Stimulated activated CD4-positive, alpha-beta T cell treated with anti-CD3 and anti-CD28 coated beads, Interleukin-12 subunit alpha, Interleukin-12 subunit beta, amount 100 ng/mL, for 48 hours (primary cell): ENCODE data around the gene MBL2.

Experiments used
- DNase-seq, 3 donors: peaks; one replicate each; pipeline ENCODE4 v3.0.0-alpha.2; 2020; ENCODE audit warnings: low read depth in 2 of 3, low spot score in 1 of 3

Gene MBL2

GRCh38 chr10:52740913-52741675 lies 31.5 kb downstream of the MBL2 start:
- DNase-seq: peak; percentile 12 to 17 (median 13)

DNA sequence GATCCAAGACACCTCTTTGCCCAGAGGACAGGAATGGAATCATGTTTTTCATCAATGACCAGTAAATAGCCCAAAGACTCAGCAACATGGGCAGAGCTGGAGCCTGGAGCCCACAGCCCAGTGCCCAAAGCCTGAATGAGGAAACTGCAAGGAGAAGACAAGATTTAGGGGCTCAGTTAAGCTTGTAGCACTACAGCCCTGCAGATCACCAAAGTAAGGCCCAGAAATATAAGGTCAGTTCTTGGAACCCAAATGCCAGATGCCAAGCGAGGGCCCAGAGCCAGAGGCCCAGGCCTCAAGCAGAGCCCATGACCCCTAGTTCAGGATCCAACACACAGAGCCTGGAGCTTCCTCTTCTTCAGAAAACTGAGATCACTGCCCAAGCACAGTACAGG lies 32.4 kb downstream of the MBL2 start:
- no peak for DNase-seq

- no peak for DNase-seq
These were observed 33.0 kb downstream of the MBL2 start for GRCh38 chr10:52739380-52740154.

DNA sequence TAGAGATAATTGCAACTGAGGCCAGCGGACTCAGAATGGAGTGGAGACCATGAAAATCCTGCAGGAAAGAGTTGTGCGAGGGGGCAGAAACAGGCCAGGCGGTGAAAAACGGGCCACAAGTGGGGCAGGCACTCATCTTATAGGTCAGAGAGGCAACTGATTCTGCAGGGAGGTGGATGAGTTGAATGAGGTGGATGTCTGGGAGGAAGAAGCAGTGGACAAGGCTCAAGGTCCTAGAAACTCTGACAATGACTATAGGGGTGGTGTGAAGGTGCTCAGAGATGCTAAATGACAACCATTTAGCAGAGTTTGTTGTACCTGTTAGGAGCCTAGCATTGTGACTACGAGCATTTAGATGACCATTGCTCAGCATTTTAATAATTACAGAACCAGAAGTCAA lies 33.6 kb downstream of the MBL2 start:
- no peak for DNase-seq

DNA sequence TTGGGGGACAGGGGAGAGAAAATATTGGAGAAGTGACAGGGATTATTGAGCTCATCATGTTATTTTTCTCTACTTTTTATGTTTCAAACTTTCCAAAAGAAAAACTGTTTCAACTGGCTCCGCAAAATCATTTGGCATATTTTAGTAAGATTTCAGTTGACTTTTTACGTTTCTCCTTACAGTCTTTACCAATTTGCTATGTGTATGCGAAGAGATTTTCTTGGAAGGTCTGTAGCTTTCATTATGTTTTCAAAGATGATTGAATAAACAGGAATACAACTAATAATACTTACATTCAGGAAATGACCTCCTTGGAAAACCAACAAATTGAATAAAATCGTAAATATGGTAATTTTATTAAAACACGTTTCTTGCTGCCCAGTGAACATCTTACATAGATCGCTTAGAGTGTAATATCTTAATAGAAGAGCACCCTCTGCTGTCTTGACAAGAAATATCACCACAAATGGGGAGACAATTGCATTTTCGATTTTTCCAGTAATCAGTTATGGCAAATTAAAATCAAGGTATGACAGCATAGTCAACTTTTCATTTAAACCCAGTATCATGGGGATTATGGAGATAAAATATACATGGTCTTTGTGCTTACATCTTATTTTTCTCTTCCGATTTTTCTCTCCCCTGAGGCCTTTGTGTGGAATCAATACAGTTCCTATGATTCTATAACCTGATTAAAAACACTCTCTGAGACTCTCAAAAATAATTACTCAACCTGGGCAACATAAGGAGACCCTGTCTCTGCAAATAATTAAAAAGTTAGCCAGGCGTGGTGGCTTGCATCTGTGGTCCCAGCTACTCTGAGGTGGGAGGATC lies 43.1 kb downstream of the MBL2 start:
- no peak for DNase-seq

GRCh38 chr10:52720018-52720417 lies 52.6 kb downstream of the MBL2 start:
- no peak for DNase-seq
